Measurements from ENCODE around the gene DNAH3. TPM values are rescaled to one million over a fixed set of nuclear protein-coding genes. Genes with fewer than 3 reads are reported as not detected.

The DNAH3 gene
- total RNA-seq, 1 donor from 2014 or later = not detected

GRCh38 chr16:21166561-21166961 is 15.9 kb upstream of the DNAH3 start:
- no peaks in the 10 kb centered on the region for H3K9me3 Mint-ChIP-seq
- TF ChIP-seq, protein P1, sequence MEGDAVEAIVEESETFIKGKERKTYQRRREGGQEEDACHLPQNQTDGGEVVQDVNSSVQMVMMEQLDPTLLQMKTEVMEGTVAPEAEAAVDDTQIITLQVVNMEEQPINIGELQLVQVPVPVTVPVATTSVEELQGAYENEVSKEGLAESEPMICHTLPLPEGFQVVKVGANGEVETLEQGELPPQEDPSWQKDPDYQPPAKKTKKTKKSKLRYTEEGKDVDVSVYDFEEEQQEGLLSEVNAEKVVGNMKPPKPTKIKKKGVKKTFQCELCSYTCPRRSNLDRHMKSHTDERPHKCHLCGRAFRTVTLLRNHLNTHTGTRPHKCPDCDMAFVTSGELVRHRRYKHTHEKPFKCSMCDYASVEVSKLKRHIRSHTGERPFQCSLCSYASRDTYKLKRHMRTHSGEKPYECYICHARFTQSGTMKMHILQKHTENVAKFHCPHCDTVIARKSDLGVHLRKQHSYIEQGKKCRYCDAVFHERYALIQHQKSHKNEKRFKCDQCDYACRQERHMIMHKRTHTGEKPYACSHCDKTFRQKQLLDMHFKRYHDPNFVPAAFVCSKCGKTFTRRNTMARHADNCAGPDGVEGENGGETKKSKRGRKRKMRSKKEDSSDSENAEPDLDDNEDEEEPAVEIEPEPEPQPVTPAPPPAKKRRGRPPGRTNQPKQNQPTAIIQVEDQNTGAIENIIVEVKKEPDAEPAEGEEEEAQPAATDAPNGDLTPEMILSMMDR (conservative IDR thresholded peaks at IDR 0.05) = no peak
- H3K4me1 Mint-ChIP-seq (ENCODE audit: unreplicated experiment) = peaks cover 5% of the 10 kb centered on the region
- H3K4me3 Mint-ChIP-seq = no peak overlapping the region
- no peaks in the 10 kb centered on the region for H3K27me3 Mint-ChIP-seq
- no peak overlapping the region for H3K27ac Mint-ChIP-seq
- DNase-seq (ENCODE audit: extremely low spot score, unreplicated experiment) = no peak
- H3K36me3 Mint-ChIP-seq = peaks cover 27% of the 10 kb centered on the region

GRCh38 chr16:21164521-21165168 is 14.0 kb upstream of the DNAH3 start:
- no peak overlapping the region for H3K27ac Mint-ChIP-seq
- peaks cover 14% of the 10 kb centered on the region for H3K4me1 Mint-ChIP-seq (ENCODE audit: unreplicated experiment)
- DNase-seq (ENCODE audit: extremely low spot score, unreplicated experiment) = no peak
- peaks cover 22% of the 10 kb centered on the region for H3K36me3 Mint-ChIP-seq
- no peaks in the 10 kb centered on the region for H3K9me3 Mint-ChIP-seq
- TF ChIP-seq, protein P1 (conservative IDR thresholded peaks at IDR 0.05) = no peak
- no peaks in the 10 kb centered on the region for H3K27me3 Mint-ChIP-seq
- no peak overlapping the region for H3K4me3 Mint-ChIP-seq

DNA sequence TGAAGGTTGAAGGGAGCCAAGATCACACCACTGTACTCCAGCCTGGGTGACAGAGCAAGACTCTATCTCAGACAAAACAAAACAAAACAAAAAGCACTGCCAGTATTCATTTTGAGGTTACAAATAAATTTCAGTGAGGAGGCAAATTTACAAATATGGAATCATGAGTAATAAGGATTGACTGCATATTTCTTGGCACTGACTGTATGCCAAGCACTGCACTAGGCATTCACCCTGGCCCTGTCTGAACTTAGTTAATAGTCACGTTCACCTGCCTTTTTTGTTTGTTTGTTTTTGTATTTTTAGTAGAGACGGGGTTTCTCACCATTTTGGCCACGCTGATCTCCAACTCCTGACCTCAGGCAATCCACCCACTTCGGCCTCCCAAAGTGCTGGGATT is 12.9 kb upstream of the DNAH3 start:
- Mint-ChIP-seq H3K4me3 (no peak overlapping the region), H3K27ac (no peak overlapping the region), H3K4me1 (ENCODE audit: unreplicated experiment) (peaks cover 14% of the 10 kb centered on the region), H3K27me3 (no peaks in the 10 kb centered on the region), H3K36me3 (peaks cover 22% of the 10 kb centered on the region), H3K9me3 (no peaks in the 10 kb centered on the region)
- TF ChIP-seq, protein P1 (conservative IDR thresholded peaks at IDR 0.05) = no peak
- DNase-seq (ENCODE audit: extremely low spot score, unreplicated experiment) = no peak

- Mint-ChIP-seq H3K4me3 (no peak overlapping the region), H3K9me3 (no peaks in the 10 kb centered on the region), H3K36me3 (peaks cover 22% of the 10 kb centered on the region), H3K4me1 (ENCODE audit: unreplicated experiment) (peaks cover 14% of the 10 kb centered on the region), H3K27me3 (no peaks in the 10 kb centered on the region), H3K27ac (peak overlapping the region; percentile 3)
- TF ChIP-seq, protein P1 (conservative IDR thresholded peaks at IDR 0.05) = no peak
- no peak for DNase-seq (ENCODE audit: extremely low spot score, unreplicated experiment)
Observed at GRCh38 chr16:21162661-21163151, 12.1 kb upstream of the DNAH3 start.

- H3K27ac Mint-ChIP-seq = no peak overlapping the region
- no peak overlapping the region for H3K4me3 Mint-ChIP-seq
- no peak for DNase-seq (ENCODE audit: extremely low spot score, unreplicated experiment)
- H3K27me3 Mint-ChIP-seq = no peaks in the 10 kb centered on the region
- H3K36me3 Mint-ChIP-seq = peaks cover 18% of the 10 kb centered on the region
- TF ChIP-seq, protein P1 (conservative IDR thresholded peaks at IDR 0.05) = no peak
- H3K4me1 Mint-ChIP-seq (ENCODE audit: unreplicated experiment) = peaks cover 14% of the 10 kb centered on the region
- no peaks in the 10 kb centered on the region for H3K9me3 Mint-ChIP-seq
Observed at GRCh38 chr16:21161211-21161610, 10.6 kb upstream of the DNAH3 start.

All from type B pancreatic cell (in vitro differentiated cells).